ENCODE measurements around the gene TNFSF13. TPM values are rescaled to one million over a fixed set of nuclear protein-coding genes. Genes with fewer than 3 reads are reported as not detected.

TNFSF13 gene
- total and polyA plus RNA-seq, 2 of the 4 experiments (the other 2 are of a cell fraction): 1.3 TPM; not detected in 1

GRCh38 chr17:7573324-7574080 is 15.0 kb downstream of the TNFSF13 start:
- Histone ChIP-seq H3K14ac (replicated peaks; ENCODE audit: low read depth, low read length) (peak overlapping the region; percentile 97), H3K18ac (ENCODE audit: low read depth, low read length) (peak overlapping the region; percentile 1; the same call in 1 of the 2 replicates), H4K20me1 (ENCODE audit: insufficient read depth, low read length) (peaks cover 59% of the 10 kb centered on the region), H3K27ac (ENCODE audit: insufficient read depth, low read length) (peak overlapping the region; percentile 97), H2AFZ (replicated peaks; ENCODE audit: low read length, poor library complexity) (peak overlapping the region; percentile 68), H3K79me1 (ENCODE audit: low read depth in 1 of 2, low read length in 2 of 2) (peaks cover 10 to 62% of the 10 kb centered on the region in 2 experiments; a peak in 3 of 4 replicates), H3K27me3 (ENCODE audit: control insufficient read depth, insufficient read depth, low read length) (no peaks in the 10 kb centered on the region), H2BK120ac (ENCODE audit: low read depth, low read length) (peak overlapping the region; percentile 6; the same call in 1 of the 2 replicates), H3K36me3 (ENCODE audit: control insufficient read depth, insufficient read depth, low read length) (peaks cover 63% of the 10 kb centered on the region), H2AK5ac (ENCODE audit: low read depth, low read length) (peak overlapping the region; percentile 99), H3K56ac (ENCODE audit: extremely low read depth, insufficient read depth, low read length) (peak overlapping the region; percentile 81), H3K4me2 (ENCODE audit: low read depth, low read length) (peak overlapping the region; percentile 83), H2AK9ac (replicated peaks; ENCODE audit: low read depth, low read length, poor library complexity) (peak overlapping the region; percentile 99), H2BK5ac (ENCODE audit: low read depth, low read length, poor library complexity, severe bottlenecking) (peak overlapping the region; percentile 78), H3K23ac (ENCODE audit: low read depth, low read length) (peak overlapping the region; percentile 91; the same call in 1 of the 2 replicates), H4K91ac (ENCODE audit: insufficient read depth, low read depth, low read length) (peak overlapping the region; percentile 94), H3K4me1 (ENCODE audit: control insufficient read depth, insufficient read depth, low read length) (peaks cover 8% of the 10 kb centered on the region), H2BK15ac (ENCODE audit: low read depth, low read length) (no peak overlapping the region), H3K9ac (ENCODE audit: low read depth, low read length) (peak overlapping the region; percentile 95), H3K4ac (ENCODE audit: low read depth, low read length) (peak overlapping the region; percentile 92), H4K8ac (ENCODE audit: low read depth in 2 of 2, low read length in 2 of 2) (peak overlapping the region; percentile 73 to 81; a peak in 3 of 4 replicates), H4K5ac (ENCODE audit: low read depth, low read length) (peak overlapping the region; percentile 32; the same call in 1 of the 2 replicates), H3K4me3 (ENCODE audit: insufficient read depth, low read depth, low read length) (peak overlapping the region; percentile 77), H3K9me3 (ENCODE audit: control insufficient read depth, insufficient read depth, low read length) (no peaks in the 10 kb centered on the region), H3K9me1 (ENCODE audit: insufficient read depth, low read length) (peaks cover 9% of the 10 kb centered on the region; the same call in 1 of the 2 replicates), H2BK20ac (ENCODE audit: low read depth, low read length) (no peak overlapping the region)
- ChIA-PET CTCF (interaction anchor here (0.7 to 1.2 kb wide), 3 partner anchors 13 to 61 kb away, joined by 3 to 4 read pairs (median 4); no protein-coding TSS in a partner anchor), POLR2A (ENCODE audit: unreplicated experiment) (interaction anchor here (0.6 to 2.2 kb wide), 7 partner anchors 8 to 546 kb away, joined by 3 to 12 read pairs (median 4); partner anchors contain the start of genes MPDU1 and TMEM256)
- 0% methylated on average over 13 of the region's 71 CpGs; no CpG with 5 or more reads in 1 of the 2 experiments for WGBS, 2 experiments (ENCODE audit: extremely low coverage in 2 of 2, insufficient read length in 1 of 2)
- dilution Hi-C loops (cut with HindIII; ENCODE audit: low sequenced_read_pairs, unreplicated experiment) (no loop called here), intact Hi-C loops (cut with micrococcal nuclease) (loop anchor here (5.0 kb wide), 1 partner anchor 269 kb away; no protein-coding TSS in a partner anchor), in situ Hi-C loops (cut with MboI; ENCODE audit: low sequenced_read_pairs) (no loop called here)
- ATAC-seq (ENCODE audit: low read depth) (peak; percentile 52), DNase-seq (peak; percentile 90)
- no TSS peak for BruUV-seq (replicated peaks)
- TF ChIP-seq SMC3 (IDR thresholded peaks at IDR 0.05; ENCODE audit: low read depth, low read length): no peak
- TF ChIP-seq RFX5 (IDR thresholded peaks at IDR 0.05; ENCODE audit: low read depth, low read length): no peak
- TF ChIP-seq CTCF (conservative IDR thresholded peaks at IDR 0.05; ENCODE audit: low read depth, low read length): no peak
- TF ChIP-seq NFE2L2 (IDR thresholded peaks at IDR 0.05; ENCODE audit: low read depth, low read length): no peak
- TF ChIP-seq, protein P1, sequence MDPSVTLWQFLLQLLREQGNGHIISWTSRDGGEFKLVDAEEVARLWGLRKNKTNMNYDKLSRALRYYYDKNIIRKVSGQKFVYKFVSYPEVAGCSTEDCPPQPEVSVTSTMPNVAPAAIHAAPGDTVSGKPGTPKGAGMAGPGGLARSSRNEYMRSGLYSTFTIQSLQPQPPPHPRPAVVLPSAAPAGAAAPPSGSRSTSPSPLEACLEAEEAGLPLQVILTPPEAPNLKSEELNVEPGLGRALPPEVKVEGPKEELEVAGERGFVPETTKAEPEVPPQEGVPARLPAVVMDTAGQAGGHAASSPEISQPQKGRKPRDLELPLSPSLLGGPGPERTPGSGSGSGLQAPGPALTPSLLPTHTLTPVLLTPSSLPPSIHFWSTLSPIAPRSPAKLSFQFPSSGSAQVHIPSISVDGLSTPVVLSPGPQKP (IDR thresholded peaks at IDR 0.05; ENCODE audit: borderline replicate concordance, low read depth, low read length): no peak
- no peak for TF ChIP-seq MAFK (IDR thresholded peaks at IDR 0.05; ENCODE audit: low read depth, low read length)
- TF ChIP-seq MXI1 (IDR thresholded peaks at IDR 0.05; ENCODE audit: borderline replicate concordance, low read depth, low read length): peak; percentile 98
- no peak for TF ChIP-seq USF2 (IDR thresholded peaks at IDR 0.05; ENCODE audit: low read depth, low read length)
- TF ChIP-seq POLR2A (IDR thresholded peaks at IDR 0.05; ENCODE audit: low read depth, low read length): peak; percentile 37; the same call in 1 of the 2 replicates
- no peak for TF ChIP-seq FOS (IDR thresholded peaks at IDR 0.05; ENCODE audit: low read depth, low read length)
- no peak for TF ChIP-seq RCOR1 (IDR thresholded peaks at IDR 0.05; ENCODE audit: insufficient replicate concordance, low read length)
- no peak for TF ChIP-seq BHLHE40 (IDR thresholded peaks at IDR 0.05; ENCODE audit: low read depth, low read length)
- TF ChIP-seq RAD21 (IDR thresholded peaks at IDR 0.05; ENCODE audit: low read length): no peak

Measured in IMR-90 (cell line).